AG04449 (cell line): ENCODE results near the gene ITIH1.
"Not testable (repeated sequence)": the region's sequence is repeated elsewhere in the genome, so short reads cannot be mapped to it uniquely, and the experiment has no call there.

Source experiments
- CTCF ChIA-PET: fragments of 350-600 bp; formaldehyde crosslinking; extraction: SDS; loops from one replicate; lab custom pipeline; 2021; ENCODE audit warnings: antibody characterized with exemption; lab: Yijun Ruan, JAX
- POLR2A ChIA-PET: fragments of 400-600, 350-600 bp; formaldehyde crosslinking; extraction: SDS; loops from one replicate; lab custom pipeline; 2020; ENCODE audit warnings: antibody characterized with exemption, inconsistent platforms; lab: Yijun Ruan, JAX
- DNase-seq: peaks from one replicate; pipeline ENCODE4 v3.0.0-alpha.2; 2010; ENCODE audit warnings: low read depth, low spot score
- H3K4me3 ChIP-seq: 2 replicates; pipeline ENCODE4 v1.5.1; 2011; ENCODE audit warnings: low read depth, mild to moderate bottlenecking, control low read depth, low read length
- CTCF ChIP-seq: IDR thresholded peaks from one replicate; pipeline ENCODE4 v1.5.1; 2011; ENCODE audit warnings: mild to moderate bottlenecking, moderate library complexity, low read length, control low read depth, inconsistent platforms; ENCODE audit not compliant: insufficient read depth; ENCODE audit errors: missing control alignments

The ITIH1 gene

GRCh38 chr3:52773361-52774065 is 3.9 kb upstream of the ITIH1 start:
- H3K4me3 ChIP-seq = no peak overlapping the region
- ChIA-PET CTCF (interaction anchor here (1.1 to 1.5 kb wide), 2 partner anchors 23 to 30 kb away, joined by 3 to 4 read pairs; no protein-coding TSS in a partner anchor), POLR2A (no interaction called here)
- no peak for DNase-seq
- TF ChIP-seq CTCF = no peak

GRCh38 chr3:52774066-52774713 is 3.2 kb upstream of the ITIH1 start:
- DNase-seq = no peak
- ChIA-PET POLR2A (no interaction called here), CTCF (no interaction called here)
- TF ChIP-seq CTCF = no peak
- H3K4me3 ChIP-seq = no peak overlapping the region

GRCh38 chr3:52774901-52775864 is 2.2 kb upstream of the ITIH1 start:
- ChIA-PET CTCF (interaction anchor here (0.6 kb wide), 1 partner anchor 159 kb away, joined by 3 read pairs; no protein-coding TSS in a partner anchor), POLR2A (no interaction called here)
- H3K4me3 ChIP-seq = no peak overlapping the region
- DNase-seq = no peak
- no peak for TF ChIP-seq CTCF

- ChIA-PET CTCF (no interaction called here), POLR2A (interaction anchor here (0.7 kb wide), 1 partner anchor 75 kb away, joined by 3 read pairs; no protein-coding TSS in a partner anchor)
- TF ChIP-seq CTCF = no peak
- DNase-seq = no peak
- no peak overlapping the region for H3K4me3 ChIP-seq
These were observed 1.5 kb upstream of the ITIH1 start for GRCh38 chr3:52775877-52776276.

- H3K4me3 ChIP-seq, DNase-seq, CTCF ChIA-PET: not testable (repeated sequence)
- POLR2A ChIA-PET = interaction anchor here (0.7 kb wide), 1 partner anchor 75 kb away, joined by 3 read pairs; no protein-coding TSS in a partner anchor
These were observed 913 bp upstream of the ITIH1 start for GRCh38 chr3:52776486-52776885.

- CTCF ChIA-PET = interaction anchor here (1.4 kb wide), 1 partner anchor 12 kb away, joined by 4 read pairs; no protein-coding TSS in a partner anchor
- no peak for TF ChIP-seq CTCF
- POLR2A ChIA-PET = no interaction called here
- DNase-seq = no peak
- H3K4me3 ChIP-seq = no peak overlapping the region
These were observed 783 bp downstream of the ITIH1 start for GRCh38 chr3:52777959-52778805.
